Mesenteric fat pad (tissue), 1 donor: Measurements from ENCODE around the gene C1orf50. TPM values are rescaled to one million over a fixed set of nuclear protein-coding genes. Genes with fewer than 3 reads are reported as not detected.
A peak's percentile ranks its signal among the peaks of the same experiment; 100 is the strongest.
"Not testable (repeated sequence)": the region's sequence is repeated elsewhere in the genome, so short reads cannot be mapped to it uniquely, and the experiment has no call there.

Experiments used
- DNase-seq: peaks from one replicate; pipeline ENCODE4 v3.0.0-alpha.2; 2020; ENCODE audit warnings: low spot score
- total RNA-seq: library from RNA; stranded (reverse); fragmentation: NEBNext Ultra II Directional; extraction: Animal tissue kit (Norgen Biotek cat#: 25700); gene quantifications from one replicate; pipeline ENCODE4 v1.2.1, GENCODE V29; 2021
- donor health status: DM: yes; HTN: yes; CAD: no.

Gene C1orf50
- total RNA-seq, 1 donor from 2014 or later, result 4.3 TPM

DNA sequence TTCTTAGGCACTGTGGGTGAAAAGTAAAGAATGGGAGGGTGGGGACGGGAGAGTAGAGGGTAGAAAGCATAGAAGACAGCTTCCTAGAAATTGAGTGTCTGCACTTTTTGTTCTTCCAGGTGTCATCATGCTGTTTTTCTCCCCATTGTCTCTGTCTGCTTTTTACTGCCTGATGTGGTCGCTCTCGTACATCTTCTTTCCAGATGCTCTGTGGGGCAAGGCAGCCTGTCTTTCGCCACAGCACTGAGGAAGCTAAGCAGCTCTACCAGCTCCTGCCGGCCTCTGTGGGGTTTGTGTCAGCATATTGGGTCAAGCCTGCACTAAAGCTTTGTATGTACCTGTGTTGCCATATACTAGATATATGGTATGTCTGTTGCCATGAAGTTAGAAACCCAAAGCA, 30.9 kb downstream of the C1orf50 start:
- DNase-seq, result no peak

DNA sequence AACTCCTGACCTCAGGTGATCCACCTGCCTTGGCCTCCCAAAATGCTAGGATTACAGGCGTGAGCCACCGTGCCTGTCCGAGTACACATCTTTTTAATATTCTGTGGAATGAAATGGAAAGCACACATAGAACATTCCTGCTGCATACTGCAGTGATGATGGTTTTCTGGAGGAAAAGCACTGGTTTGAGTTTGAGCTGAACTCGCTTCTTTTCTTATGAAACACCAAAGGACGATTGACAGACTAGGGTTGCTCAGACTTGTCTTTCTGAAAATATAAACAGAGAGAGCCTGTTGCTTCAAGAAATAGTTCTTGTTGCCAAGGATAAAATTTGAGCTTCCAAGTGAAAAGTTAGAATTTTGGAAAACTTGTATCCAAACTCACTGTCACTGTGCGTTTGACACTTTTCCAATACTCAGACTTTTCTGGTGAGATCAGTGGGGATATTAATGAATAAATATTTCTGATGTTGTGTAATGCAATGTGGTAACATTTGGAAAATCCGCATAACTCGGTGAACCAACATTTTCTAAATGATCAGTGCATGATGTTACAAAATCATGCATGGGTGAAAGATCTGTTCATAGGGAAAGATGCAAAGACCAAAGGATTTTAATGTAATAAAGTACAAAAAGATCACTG, 34.9 kb downstream of the C1orf50 start:
- DNase-seq, result no peak

DNA sequence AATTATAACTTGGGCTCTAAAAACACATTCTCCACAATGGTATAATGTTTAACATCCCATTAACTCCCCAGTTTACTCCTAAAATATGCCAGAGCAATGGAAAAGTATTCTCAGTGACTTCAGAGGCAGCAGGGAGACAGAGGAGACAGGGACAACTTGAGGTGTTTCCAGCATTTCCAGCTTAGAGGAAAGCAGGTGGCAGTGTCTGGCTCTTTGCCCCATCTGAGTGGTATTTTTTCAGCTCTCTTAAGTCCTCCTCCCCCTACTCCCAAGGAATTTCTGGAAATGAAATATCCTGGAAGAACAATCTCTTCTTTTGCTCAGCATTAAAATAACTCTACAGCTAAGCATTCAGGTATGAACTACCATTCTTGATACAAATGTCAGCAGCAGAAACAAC, 39.1 kb downstream of the C1orf50 start:
- DNase-seq, result no peak

DNA sequence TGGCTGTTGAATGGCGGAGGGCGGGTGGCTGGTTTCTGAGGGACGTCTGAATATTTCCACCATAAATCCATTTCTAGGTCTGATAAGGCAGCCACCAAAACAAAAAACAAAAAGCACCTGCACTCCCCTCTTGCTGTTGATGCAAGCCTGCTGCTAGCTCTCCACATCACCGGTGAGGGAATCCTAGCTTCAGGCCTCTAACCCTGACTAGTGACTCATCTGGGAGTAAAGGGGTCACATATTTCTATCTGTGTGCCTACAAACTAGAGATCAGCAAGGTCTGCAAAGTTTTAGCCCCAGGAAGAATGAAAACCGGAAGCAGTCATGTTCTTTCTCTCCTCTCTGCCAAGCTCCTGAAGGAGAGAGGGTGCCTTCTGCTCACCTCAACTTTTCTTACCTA, 39.5 kb downstream of the C1orf50 start:
- DNase-seq, result no peak

DNA sequence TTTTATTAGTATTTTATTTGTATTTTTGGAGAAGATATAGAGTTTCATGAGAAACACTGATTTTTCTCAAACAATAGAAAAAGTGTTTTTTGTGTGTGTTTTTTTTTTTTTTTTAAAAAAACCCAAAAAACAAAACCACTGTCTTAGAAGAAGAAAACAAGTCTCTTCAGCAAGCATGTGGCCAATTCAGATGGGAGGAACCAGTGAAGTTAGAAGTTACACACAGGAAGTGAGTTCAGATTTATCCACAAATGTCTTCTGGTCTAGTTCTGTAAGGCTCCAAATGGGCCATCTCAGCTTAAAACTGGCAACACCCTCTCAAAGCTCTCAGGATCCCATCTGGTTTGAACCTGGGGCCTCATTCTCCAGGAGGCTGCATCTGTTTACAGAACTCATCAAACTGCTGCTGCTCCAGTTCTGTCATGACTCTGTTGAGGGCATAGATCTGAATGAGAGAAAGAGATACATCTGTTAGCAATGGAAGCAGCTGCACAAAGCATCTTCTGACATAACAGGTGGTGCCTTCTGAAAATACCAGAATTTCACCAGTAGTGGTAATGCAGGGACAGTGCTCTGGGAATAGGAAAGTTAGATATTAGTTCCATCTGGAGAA, 40.1 kb downstream of the C1orf50 start:
- DNase-seq, result no peak

DNA sequence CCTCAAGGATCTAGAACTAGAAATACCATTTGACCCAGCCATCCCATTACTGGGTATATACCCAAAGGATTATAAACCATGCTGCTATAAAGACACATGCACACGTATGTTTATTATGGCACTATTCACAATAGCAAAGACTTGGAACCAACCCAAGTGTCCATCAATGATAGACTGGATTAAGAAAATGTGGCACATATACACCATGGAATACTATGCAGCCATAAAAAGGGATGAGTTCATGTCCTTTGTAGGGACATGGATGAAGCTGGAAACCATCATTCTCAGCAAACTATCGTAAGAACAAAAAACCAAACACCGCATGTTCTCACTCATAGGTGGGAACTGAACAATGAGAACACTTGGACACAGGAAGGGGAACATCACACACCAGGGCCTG, 47.8 kb downstream of the C1orf50 start:
- DNase-seq, result not testable (repeated sequence)

DNA sequence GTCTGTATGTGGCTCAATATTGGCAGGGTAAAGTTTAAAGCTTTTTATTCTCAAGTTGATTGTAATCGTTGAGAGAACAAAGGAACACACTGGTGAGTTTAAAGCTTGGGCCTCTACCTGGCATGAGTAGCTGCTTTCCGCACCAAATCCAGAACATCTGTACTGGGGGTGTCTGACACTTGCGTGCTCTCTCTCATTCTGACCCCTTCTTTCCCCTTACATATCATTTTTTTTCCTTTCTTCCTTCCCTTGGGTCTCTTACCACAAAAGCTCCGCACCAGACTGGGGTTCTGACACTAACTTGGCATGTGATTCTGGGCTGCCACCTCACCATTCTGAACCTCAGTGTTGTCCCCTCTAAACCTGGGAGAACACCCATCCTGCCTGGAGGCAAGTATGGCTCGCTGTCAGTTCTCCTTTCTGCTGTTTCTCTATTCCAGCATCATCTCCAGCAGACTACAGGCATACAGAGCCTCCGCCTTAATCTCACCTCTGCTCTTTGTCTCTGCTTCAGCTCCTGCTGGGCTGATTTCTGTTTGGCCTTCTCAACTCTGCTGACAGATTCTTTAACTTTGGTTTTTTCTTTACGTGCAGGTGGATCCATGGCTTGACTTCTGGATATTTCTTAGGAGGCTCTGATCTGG, 49.0 kb downstream of the C1orf50 start:
- no peak for DNase-seq

DNA sequence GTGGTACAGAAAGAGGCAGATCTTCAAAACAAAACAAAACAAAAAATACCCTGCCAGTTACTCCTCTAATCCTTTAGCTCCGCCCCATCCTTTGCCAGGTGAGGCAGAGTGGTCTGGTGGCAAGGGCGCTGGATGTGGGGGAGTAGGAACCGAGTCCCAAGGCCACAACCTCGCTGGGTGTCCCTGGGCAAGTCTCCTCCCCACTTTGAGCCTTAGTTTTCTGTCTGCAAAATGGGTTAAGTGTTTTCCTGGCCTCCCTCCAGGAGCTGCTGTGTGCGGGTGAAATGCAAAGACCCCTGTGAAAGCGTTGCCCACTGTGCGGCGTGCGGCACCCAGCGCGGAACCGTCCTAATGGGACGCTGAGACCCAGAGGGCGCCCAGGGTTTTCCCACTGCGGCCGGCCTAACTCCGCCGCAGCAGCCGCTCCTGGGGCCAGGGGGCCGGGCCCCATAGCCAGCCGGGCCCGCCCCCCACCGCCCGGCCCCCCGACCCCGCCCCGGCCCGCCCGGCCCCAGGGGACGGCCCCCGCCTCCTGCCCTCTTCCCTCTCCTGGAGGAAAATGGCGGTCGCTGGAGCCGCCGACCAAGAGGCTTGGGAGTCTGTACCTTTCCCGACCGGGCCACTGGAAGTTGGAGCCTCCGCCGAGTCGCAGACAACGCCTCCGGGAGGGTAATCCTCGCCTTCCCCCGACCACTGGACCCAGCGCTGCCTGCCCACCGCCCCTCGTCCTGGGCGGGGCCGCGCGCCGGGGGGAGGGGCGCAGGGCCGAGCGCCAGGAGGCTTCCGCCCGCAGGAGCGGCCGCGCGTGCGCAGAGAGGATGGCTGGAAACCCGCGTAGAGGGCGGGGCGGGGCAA, 49.8 kb downstream of the C1orf50 start, which contains the start of the genes ERMAP and SVBP:
Gene ERMAP (plus strand): TSS at position 538 of the 855 bp plus-strand sequence. CDS start 13,327 bp downstream, outside the sequence.
Gene SVBP (minus strand): TSS at position 813 of the 855 bp plus-strand sequence. CDS start 853 bp downstream, outside the sequence.
- DNase-seq, result peak; percentile 98

DNA sequence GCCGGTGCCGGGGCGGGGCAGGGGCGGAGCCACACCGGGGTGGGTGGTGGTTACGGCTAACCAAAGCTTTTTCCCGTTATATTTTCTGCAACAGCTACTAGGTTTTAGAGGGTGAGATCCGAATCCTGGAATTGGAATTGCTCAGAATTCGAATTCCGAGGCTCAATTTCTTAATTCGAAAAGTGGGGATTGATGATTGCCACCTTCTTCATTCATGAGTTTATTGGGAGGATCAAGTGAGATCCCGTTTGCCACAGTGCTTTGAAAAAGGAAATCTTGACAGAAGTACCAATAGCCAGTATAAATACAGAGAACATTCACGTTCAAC, 50.4 kb downstream of the C1orf50 start:
- no peak for DNase-seq

DNA sequence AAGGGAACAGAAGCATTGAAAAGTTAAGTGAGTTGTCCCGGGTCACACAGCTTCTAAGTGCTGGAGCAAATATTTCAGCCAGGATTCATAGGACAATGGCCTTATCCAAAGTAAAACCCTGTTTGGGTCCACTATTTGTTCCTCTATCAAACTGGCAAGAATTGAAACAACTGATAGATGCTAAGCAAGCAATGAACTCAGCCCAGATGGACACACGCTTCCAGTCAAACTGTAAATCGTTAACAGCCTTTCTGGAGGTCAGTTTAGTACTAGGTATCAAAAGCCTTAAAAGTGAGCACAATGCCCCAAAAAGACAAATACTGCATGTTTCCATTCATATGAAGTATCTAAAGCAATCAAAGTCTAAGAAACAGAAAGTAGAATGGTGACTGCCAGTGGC, 50.9 kb downstream of the C1orf50 start:
- DNase-seq, result no peak

DNA sequence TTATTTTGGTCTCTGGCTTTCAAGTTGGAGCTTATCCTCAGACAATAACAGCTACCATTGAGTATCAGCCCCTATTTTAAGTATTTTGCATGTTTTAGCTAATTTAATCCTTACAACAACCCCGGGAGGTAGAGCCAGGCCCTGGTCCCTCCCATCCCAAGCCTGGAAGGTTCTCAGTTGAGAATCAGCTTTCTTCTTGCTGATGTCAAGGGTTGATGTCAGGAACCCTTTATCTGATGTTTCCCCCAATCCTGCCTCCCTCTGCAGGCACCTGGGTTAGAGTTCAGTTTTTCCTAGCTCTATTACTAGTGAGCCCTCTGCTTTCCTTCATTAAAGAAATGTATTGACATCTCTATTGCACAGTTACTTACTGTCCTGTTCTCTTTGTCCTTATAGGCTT, 53.8 kb downstream of the C1orf50 start:
- DNase-seq, result no peak

DNA sequence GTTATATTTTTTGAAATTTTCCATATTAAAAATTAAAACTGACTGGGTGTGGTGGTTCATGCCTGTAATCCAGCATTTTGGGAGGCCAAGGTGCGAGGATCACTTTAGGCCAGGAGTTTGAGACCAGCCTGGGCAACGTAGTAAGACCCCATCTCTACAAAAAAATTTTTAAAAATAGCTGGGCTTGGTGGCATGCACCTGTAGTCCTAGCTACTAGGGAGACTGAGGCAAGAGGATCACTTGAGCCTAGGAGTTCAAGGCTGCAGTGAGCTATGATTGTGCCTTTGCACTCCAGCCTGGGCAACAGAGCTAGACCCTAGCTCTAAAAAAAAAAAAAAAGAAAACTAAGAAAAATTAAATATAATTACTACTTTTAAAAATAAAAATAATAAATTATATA, 54.6 kb downstream of the C1orf50 start:
- DNase-seq, result no peak

DNA sequence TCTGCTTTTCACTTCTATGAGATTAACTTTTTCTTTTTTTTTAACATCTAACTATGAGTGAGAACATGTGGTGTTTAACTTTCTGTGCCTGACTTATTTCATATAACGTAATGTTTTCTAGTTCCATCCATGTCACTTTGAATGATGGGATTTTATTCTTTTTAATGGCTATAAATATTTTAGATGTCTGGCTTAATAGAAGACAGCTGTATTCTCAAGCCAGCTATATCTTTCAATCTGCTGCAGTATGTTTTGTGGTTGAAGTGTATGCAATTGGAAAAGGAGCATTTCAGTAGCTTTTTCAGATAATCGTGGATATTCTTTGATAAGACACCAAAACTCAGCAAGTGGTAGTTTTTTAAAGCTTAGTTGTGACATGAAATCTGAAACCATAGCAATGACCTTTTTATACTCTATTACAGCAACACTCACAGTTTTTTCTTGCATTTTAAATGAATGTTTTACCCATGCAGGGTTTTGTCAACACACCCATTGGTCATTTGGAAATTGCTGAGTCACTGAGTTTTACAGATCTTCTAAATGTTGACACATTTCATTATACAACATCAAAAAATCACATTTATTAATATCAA, 55.8 kb downstream of the C1orf50 start:
- no peak for DNase-seq

DNA sequence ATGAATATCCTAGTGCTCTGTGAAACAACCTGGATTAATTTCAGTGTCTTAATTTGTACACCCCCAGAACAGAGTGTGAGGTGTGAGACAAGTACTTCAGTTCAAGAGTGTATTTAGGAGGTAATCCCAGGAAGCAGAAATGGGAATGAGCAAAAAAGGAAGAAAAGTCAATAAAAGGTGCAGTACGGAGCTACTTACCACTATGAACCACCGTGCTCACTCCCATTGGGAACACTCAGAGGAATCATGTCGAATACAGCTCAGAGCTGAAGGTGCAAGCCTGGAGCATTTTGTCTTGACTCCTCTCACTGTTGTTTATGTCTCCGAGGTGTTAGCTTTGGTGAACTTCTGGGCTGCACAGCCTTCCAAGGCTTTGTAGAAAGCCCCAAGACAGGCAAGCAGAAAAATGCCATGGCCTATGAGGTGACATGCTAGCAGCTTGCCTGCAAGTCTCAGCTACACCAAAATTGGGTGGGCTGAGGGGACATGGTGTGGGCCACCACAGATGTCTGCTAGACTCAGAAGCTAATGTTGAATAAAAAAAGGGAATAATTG, 57.5 kb downstream of the C1orf50 start:
- no peak for DNase-seq

DNA sequence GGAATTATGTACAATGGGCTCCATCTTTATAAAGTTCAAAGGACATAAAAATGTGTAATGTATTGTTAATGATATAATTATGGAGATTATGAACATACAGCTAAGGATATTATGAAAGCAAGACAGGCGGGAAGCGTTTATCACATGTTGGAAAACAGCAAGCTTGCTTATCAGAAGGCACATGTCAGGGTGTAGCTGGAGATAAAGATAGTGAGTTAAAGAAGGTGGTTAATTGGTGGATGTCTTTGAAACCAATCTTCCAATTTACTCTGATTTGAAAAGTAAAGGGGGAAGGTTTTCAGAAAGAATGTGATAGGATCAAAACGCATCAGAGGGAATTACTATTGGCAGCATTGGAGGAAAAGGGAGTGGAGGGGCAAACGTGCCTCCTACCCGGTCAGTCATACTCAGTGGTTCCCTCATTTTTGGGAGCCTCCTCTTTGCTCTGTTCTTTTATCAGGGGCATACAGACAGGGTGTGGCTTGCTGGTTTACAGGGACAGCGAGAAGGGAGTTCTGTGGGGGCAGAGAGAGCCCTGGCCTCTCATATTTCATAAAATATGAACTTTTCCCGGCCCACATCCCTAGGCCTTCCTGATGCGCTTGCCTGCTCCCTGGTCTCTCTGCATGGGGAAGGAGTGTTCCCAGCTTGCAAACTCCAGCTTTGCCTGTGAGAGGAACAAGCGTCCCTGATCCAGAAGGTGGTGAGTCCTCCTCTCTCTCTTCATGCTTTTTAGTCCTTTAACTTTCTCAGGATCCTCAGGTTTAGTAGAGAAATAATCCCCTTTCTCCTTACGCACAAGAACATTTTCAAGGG, 58.2 kb downstream of the C1orf50 start:
- no peak for DNase-seq

Other genes starting within 250 kb of the C1orf50 start
- 20.8 TPM for gene PPIH, start 108.8 kb upstream of the C1orf50 start, total RNA-seq
- 677 TPM for gene YBX1, start 84.8 kb upstream of the C1orf50 start, total RNA-seq
- gene CLDN19, start 27.0 kb upstream of the C1orf50 start, total RNA-seq, result not detected
- 29.5 TPM for gene P3H1, start 221 bp upstream of the C1orf50 start, total RNA-seq
- gene TMEM269, start 17.7 kb downstream of the C1orf50 start, total RNA-seq, result not detected
- 7.3 TPM for gene ERMAP, start 49.9 kb downstream of the C1orf50 start, total RNA-seq
- 19.1 TPM for gene SVBP, start 50.1 kb downstream of the C1orf50 start, total RNA-seq
- 4.7 TPM for gene ZNF691, start 79.4 kb downstream of the C1orf50 start, total RNA-seq
- 16.3 TPM for gene SLC2A1, start 191.6 kb downstream of the C1orf50 start, total RNA-seq